GM12878 (cell line): ENCODE results near the gene TSSK2. TPM values are rescaled to one million over a fixed set of nuclear protein-coding genes. Genes with fewer than 3 reads are reported as not detected.
A peak's percentile ranks its signal among the peaks of the same experiment; 100 is the strongest.

Experiments used
- ATAC-seq: fragments of 200-7000 bp; cut with Tn5 transposase; 3 replicates; pipeline ENCODE4 v1.9.1; 2020; ENCODE audit warnings: mild to moderate bottlenecking, moderate library complexity
- BruUV-seq: library from RNA; stranded (reverse); fragments of 400-500 nt; replicated peaks from 2 replicates; lab custom pipeline; 2021; lab: Mats Ljungman, UMichigan
- CTCF ChIA-PET: fragments of 300-600 bp; sonication (Branson Sonifier 250); formaldehyde crosslinking; extraction: SDS; loops from one replicate; lab custom pipeline; 2021; ENCODE audit warnings: inconsistent platforms; lab: Yijun Ruan, JAX
- POLR2A ChIA-PET: fragments of 350-600 bp; formaldehyde crosslinking; extraction: SDS; loops from one replicate; lab custom pipeline; 2021; ENCODE audit warnings: inconsistent platforms; lab: Charles Lee
- RAD21 ChIA-PET: fragments of 300-600 bp; sonication (Branson Sonifier 250); formaldehyde crosslinking; loops from one replicate; lab custom pipeline; 2023; ENCODE audit warnings: antibody characterized with exemption; ENCODE audit not compliant: unreplicated experiment; lab: Charles Lee
- SMC1A ChIA-PET: fragments of 300-600 bp; sonication (Branson Sonifier 250); formaldehyde crosslinking; loops from one replicate; lab custom pipeline; 2023; ENCODE audit not compliant: unreplicated experiment, uncharacterized antibody; lab: Charles Lee
- DNase-seq: peaks from one replicate; pipeline ENCODE4 v3.0.0-alpha.2; 2011; ENCODE audit warnings: low read depth, low spot score
- FAIRE-seq: peaks from 3 replicates; lab custom pipeline; 2011; peaks lifted over from hg19 to GRCh38; lab: Jason Lieb, UNC
- H2AFZ ChIP-seq: 2 replicates; pipeline ENCODE4 v1.6.0; 2011; ENCODE audit warnings: low read depth, low read length, control low read depth; ENCODE audit not compliant: control insufficient read depth
- H3K27ac ChIP-seq: 2 replicates; pipeline ENCODE4 v1.5.1; 2011; ENCODE audit warnings: control low read depth; ENCODE audit not compliant: control insufficient read depth, insufficient read depth
- H3K27me3 ChIP-seq, 2 experiments: replicated peaks in 1 of 2; 2 replicates each; pipeline versions ENCODE4 v1.6.0 to v1.6.1; 2011; ENCODE audit warnings: low read length in 1 of 2; ENCODE audit not compliant: control insufficient read depth in 2 of 2, insufficient read depth in 2 of 2
- H3K36me3 ChIP-seq, 2 experiments: 2 replicates each; pipeline ENCODE4 v1.5.1; 2011; ENCODE audit warnings: low read length in 1 of 2; ENCODE audit not compliant: control insufficient read depth in 2 of 2, insufficient read depth in 2 of 2
- H3K4me1 ChIP-seq: 2 replicates; pipeline ENCODE4 v1.6.1; 2011; ENCODE audit warnings: mild to moderate bottlenecking, low read length, moderate library complexity, mixed read lengths; ENCODE audit not compliant: control insufficient read depth, insufficient read depth
- H3K4me2 ChIP-seq: 2 replicates; pipeline ENCODE4 v1.6.0; 2011; ENCODE audit warnings: control low read depth; ENCODE audit not compliant: control insufficient read depth, insufficient read depth
- H3K4me3 ChIP-seq: fragments of 200-600 bp; sonication (generic); 2 replicates; pipeline ENCODE4 v1.5.1; 2016
- H3K79me2 ChIP-seq: 2 replicates; pipeline ENCODE4 v1.6.0; 2011; ENCODE audit warnings: low read length; ENCODE audit not compliant: control insufficient read depth, insufficient read depth
- H3K9ac ChIP-seq: 2 replicates; pipeline ENCODE4 v1.8.0; 2011; ENCODE audit warnings: low read length, control low read depth, mixed read lengths; ENCODE audit not compliant: control insufficient read depth, insufficient read depth
- H3K9me3 ChIP-seq: replicated peaks from 3 replicates; pipeline ENCODE4 v1.5.1; 2011; ENCODE audit warnings: mild to moderate bottlenecking, low read length; ENCODE audit not compliant: control insufficient read depth, insufficient read depth
- H4K20me1 ChIP-seq: 2 replicates; pipeline ENCODE4 v1.6.0; 2011; ENCODE audit not compliant: control insufficient read depth, insufficient read depth
- BCLAF1 ChIP-seq: fragments of 450-650 bp; IDR thresholded peaks from 2 replicates; pipeline ENCODE4 v1.6.1; 2017; ENCODE audit warnings: antibody characterized with exemption, mild to moderate bottlenecking, moderate library complexity
- CTCF ChIP-seq, 3 experiments: IDR thresholded peaks in 2 of 3; conservative IDR thresholded peaks in 1 of 3; 2 replicates each; pipeline ENCODE4 v1.5.1; 2011; ENCODE audit warnings: low read depth in 3 of 3, low read length in 3 of 3, mild to moderate bottlenecking in 3 of 3, control low read depth in 2 of 3, moderate library complexity in 2 of 3, inconsistent platforms in 1 of 3, mixed read lengths in 1 of 3; ENCODE audit not compliant: control insufficient read depth in 2 of 3, insufficient read depth in 1 of 3; ENCODE audit errors: extremely low read depth in 1 of 3
- ESRRA ChIP-seq: IDR thresholded peaks from 2 replicates; pipeline ENCODE4 v1.6.1; 2012; ENCODE audit warnings: mild to moderate bottlenecking, low read length, improper control_type of control experiment
- RAD21 ChIP-seq: IDR thresholded peaks from 2 replicates; pipeline ENCODE4 v1.6.1; 2011; ENCODE audit warnings: mild to moderate bottlenecking, low read depth, low read length, moderate library complexity; ENCODE audit not compliant: insufficient read depth
- RELA ChIP-seq: fragments of 450-650 bp; IDR thresholded peaks from 2 replicates; pipeline ENCODE4 v1.8.0; 2014; ENCODE audit warnings: borderline replicate concordance; ENCODE audit not compliant: partially characterized antibody
- SMC3 ChIP-seq: IDR thresholded peaks from 2 replicates; pipeline ENCODE4 v1.6.1; 2011; ENCODE audit warnings: low read length, improper control_type of control experiment, borderline replicate concordance
- YY1 ChIP-seq: IDR thresholded peaks from 2 replicates; pipeline ENCODE4 v1.6.1; 2011; ENCODE audit warnings: low read depth, mild to moderate bottlenecking, low read length
- ZNF207 ChIP-seq: fragments of 450-650 bp; IDR thresholded peaks from 2 replicates; pipeline ENCODE4 v1.6.1; 2014; ENCODE audit warnings: antibody characterized with exemption, mild to moderate bottlenecking, borderline replicate concordance
- ZZZ3 ChIP-seq: IDR thresholded peaks from 2 replicates; pipeline ENCODE4 v1.6.1; 2011; ENCODE audit warnings: low read depth; ENCODE audit not compliant: control insufficient read depth, insufficient read length
- WGBS: methylation state at CpG from one replicate; pipeline ENCODE4 v1.1.6; 2016; ENCODE audit warnings: low lambda C conversion rate; ENCODE audit not compliant: insufficient replicate concordance, insufficient coverage; ENCODE audit errors: missing lambda C conversion rate; 5-methylcytosine and 5-hydroxymethylcytosine counted together
- in situ Hi-C: fragments of 300-500 bp; cut with MboI; formaldehyde crosslinking; loops from 9 replicates; pipeline ENCODE4 v1.14.3; 2018; ENCODE audit warnings: mixed read lengths
- intact Hi-C: fragments of 100-400 bp; cut with micrococcal nuclease; formaldehyde crosslinking; loops from one replicate; pipeline ENCODE4 v1.14.2; 2022; ENCODE audit not compliant: unreplicated experiment
- polyA plus RNA-seq, 11 experiments: library from polyadenylated mRNA; depleted of rRNA in 4 of 11; unstranded in 6 of 11; stranded (reverse) in 5 of 11; fragments of >200 nt; fragmentation: Nextera tagmentation in 4 of 11; fragmentation: Illumina TruSeq in 1 of 11; extraction: Ambion mirVana in 4 of 11; extraction: Trizol in 1 of 11; gene quantifications; 1 replicate in 1 of 11; 2 replicates in 10 of 11; pipeline versions ENCODE4 v1.2.1 to v1.2.3, GENCODE V29; 2011 to 2016; ENCODE audit warnings: inconsistent platforms in 2 of 11, missing spikeins in 2 of 11, low read depth in 1 of 11
- total RNA-seq, 4 experiments: library from RNA; depleted of rRNA in 3 of 4; stranded (reverse); fragments of >200 nt in 3 of 4; fragmentation: Illumina TruSeq in 1 of 4; extraction: Trizol in 1 of 4; gene quantifications; 2 replicates each; pipeline versions ENCODE4 v1.2.1 to v1.2.3, GENCODE V29; 2013 to 2021

TSSK2 gene
- total and polyA plus RNA-seq, 10 of the 15 experiments (the other 5 are each of a cell fraction or from before 2014, with no cell fraction given) = 0.03 to 0.17 TPM; not detected in 8

GRCh38 chr22:19179497-19180048 is 48.5 kb downstream of the TSSK2 start:
- intact Hi-C loops (loop anchor here (2.0 to 5.0 kb wide), 4 partner anchors 35 to 451 kb away; partner anchors contain the start of genes C22orf39, ESS2, HIRA and MRPL40), in situ Hi-C loops (loop anchor here (5.0 kb wide), 1 partner anchor 113 kb away; the partner anchor contains the start of gene CLTCL1)
- peaks cover 16% of the 10 kb centered on the region for H3K79me2 ChIP-seq
- WGBS = 28% methylated on average over 15 of the region's 15 CpGs
- DNase-seq (peak; percentile 28), FAIRE-seq (peak; percentile 98), ATAC-seq (peak; percentile 84)
- POLR2A ChIA-PET = interaction anchor here (0.6 to 1.1 kb wide), 3 partner anchors 10 to 113 kb away, joined by 3 read pairs; no protein-coding TSS in a partner anchor
- H3K9ac ChIP-seq = no peak overlapping the region; the same call in none of the 2 replicates
- SMC1A ChIA-PET = interaction anchor here (0.7 to 3.0 kb wide), 6 partner anchors 35 to 450 kb away, joined by 3 to 19 read pairs (median 3); partner anchors contain the start of genes CDC45, ESS2 and UFD1
- H3K4me2 ChIP-seq = peak overlapping the region; percentile 98
- no peak for TF ChIP-seq BCLAF1
- TF ChIP-seq ESRRA = no peak
- TF ChIP-seq SMC3 = peak; percentile 60; the same call in 1 of the 2 replicates
- peak; percentile 69 to 77 (median 75) for TF ChIP-seq CTCF (IDR thresholded peaks at IDR 0.05 in 2 of 3, conservative IDR thresholded peaks at IDR 0.05 in 1 of 3; ENCODE audit: control insufficient read depth in 2 of 3, extremely low read depth in 1 of 3, insufficient read depth in 1 of 3, low read depth in 3 of 3, low read length in 3 of 3)
- TF ChIP-seq RAD21 = peak; percentile 75
- 0 out of 2 replicates have a peak, but pooled peaks have one; percentile 18 for TF ChIP-seq YY1
- TF ChIP-seq RELA = no peak
- TF ChIP-seq ZZZ3 = no peak
- TF ChIP-seq ZNF207 = no peak
- H2AFZ ChIP-seq = peak overlapping the region; percentile 85
- H3K27ac ChIP-seq = no peak overlapping the region
- RAD21 ChIA-PET = interaction anchor here (1.0 to 2.3 kb wide), 13 partner anchors 35 to 450 kb away, joined by 3 to 21 read pairs (median 4); partner anchors contain the start of genes CDC45, ESS2, HIRA and MRPL40
- peaks cover 15% of the 10 kb centered on the region for H3K4me1 ChIP-seq
- CTCF ChIA-PET = interaction anchor here (0.6 to 3.6 kb wide), 31 partner anchors 10 to 451 kb away, joined by 3 to 36 read pairs (median 4); partner anchors contain the start of genes C22orf39, CDC45 and ESS2
- no peaks in the 10 kb centered on the region for H3K9me3 ChIP-seq
- no TSS peak for BruUV-seq
- no peaks in the 10 kb centered on the region for H4K20me1 ChIP-seq
- H3K4me3 ChIP-seq = peak overlapping the region; percentile 76; the same call in 1 of the 2 replicates
- no peaks in the 10 kb centered on the region for H3K36me3 ChIP-seq
- peaks cover 0 to 1% of the 10 kb centered on the region in 2 experiments; a peak in 1 of 4 replicates for H3K27me3 ChIP-seq
